GM12872 (cell line): ENCODE measurements around the gene AKR7A3.

Source experiments
- CTCF ChIP-seq: IDR thresholded peaks from 3 replicates; pipeline ENCODE4 v1.5.1; 2011; ENCODE audit warnings: low read depth, mild to moderate bottlenecking, low read length, moderate library complexity; ENCODE audit not compliant: insufficient read depth

AKR7A3 gene

GRCh38 chr1:19311503-19311930 lies 22.9 kb upstream of the AKR7A3 start:
- no peak for TF ChIP-seq CTCF

GRCh38 chr1:19310720-19311502 lies 22.3 kb upstream of the AKR7A3 start:
- no peak for TF ChIP-seq CTCF

- no peak for TF ChIP-seq CTCF
Measured at GRCh38 chr1:19310061-19310460, 21.5 kb upstream of the AKR7A3 start.

GRCh38 chr1:19309123-19309813 lies 20.7 kb upstream of the AKR7A3 start:
- TF ChIP-seq CTCF: no peak

GRCh38 chr1:19308509-19308907 lies 19.9 kb upstream of the AKR7A3 start:
- no peak for TF ChIP-seq CTCF

GRCh38 chr1:19307794-19308508 lies 19.4 kb upstream of the AKR7A3 start:
- no peak for TF ChIP-seq CTCF

GRCh38 chr1:19306941-19307340 lies 18.4 kb upstream of the AKR7A3 start:
- TF ChIP-seq CTCF: no peak
